ENCODE measurements around the gene EML4.

DNA sequence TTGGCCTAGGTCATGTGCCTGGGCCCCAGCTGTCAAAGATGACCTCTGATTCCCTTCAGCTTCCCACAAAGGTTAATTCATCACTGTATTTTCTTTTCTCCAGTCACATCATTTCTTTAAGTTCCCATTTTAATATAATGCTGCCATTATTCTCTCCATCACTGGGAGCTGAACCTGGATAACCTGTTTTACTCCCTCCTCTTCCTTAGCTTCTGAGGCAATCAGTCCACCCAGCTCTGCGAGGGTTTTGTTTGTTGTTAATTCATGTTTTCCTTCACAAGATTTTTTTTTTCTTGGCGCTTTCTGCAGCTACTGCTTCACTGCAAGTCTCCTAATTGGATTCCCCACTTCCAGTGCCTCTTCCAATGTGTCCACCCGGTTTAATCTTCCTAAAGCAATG, 5.1 kb upstream of the EML4 start:
- TF ChIP-seq KAT7 (CRISPR knock-in tag; IDR thresholded peaks at IDR 0.05; ENCODE audit: borderline replicate concordance) (no peak), HDAC1 (CRISPR knock-in tag; IDR thresholded peaks at IDR 0.05) (no peak), MLLT10 (CRISPR knock-in tag; IDR thresholded peaks at IDR 0.05) (no peak), ZNF577 (CRISPR knock-in tag; IDR thresholded peaks at IDR 0.05; ENCODE audit: borderline replicate concordance, low read depth) (no peak), ZFX (CRISPR knock-in tag; IDR thresholded peaks at IDR 0.05; ENCODE audit: low read depth) (no peak), TCF7L2 (IDR thresholded peaks at IDR 0.05; ENCODE audit: low read depth, low read length) (no peak)
- TF ChIP-seq, protein P1, sequence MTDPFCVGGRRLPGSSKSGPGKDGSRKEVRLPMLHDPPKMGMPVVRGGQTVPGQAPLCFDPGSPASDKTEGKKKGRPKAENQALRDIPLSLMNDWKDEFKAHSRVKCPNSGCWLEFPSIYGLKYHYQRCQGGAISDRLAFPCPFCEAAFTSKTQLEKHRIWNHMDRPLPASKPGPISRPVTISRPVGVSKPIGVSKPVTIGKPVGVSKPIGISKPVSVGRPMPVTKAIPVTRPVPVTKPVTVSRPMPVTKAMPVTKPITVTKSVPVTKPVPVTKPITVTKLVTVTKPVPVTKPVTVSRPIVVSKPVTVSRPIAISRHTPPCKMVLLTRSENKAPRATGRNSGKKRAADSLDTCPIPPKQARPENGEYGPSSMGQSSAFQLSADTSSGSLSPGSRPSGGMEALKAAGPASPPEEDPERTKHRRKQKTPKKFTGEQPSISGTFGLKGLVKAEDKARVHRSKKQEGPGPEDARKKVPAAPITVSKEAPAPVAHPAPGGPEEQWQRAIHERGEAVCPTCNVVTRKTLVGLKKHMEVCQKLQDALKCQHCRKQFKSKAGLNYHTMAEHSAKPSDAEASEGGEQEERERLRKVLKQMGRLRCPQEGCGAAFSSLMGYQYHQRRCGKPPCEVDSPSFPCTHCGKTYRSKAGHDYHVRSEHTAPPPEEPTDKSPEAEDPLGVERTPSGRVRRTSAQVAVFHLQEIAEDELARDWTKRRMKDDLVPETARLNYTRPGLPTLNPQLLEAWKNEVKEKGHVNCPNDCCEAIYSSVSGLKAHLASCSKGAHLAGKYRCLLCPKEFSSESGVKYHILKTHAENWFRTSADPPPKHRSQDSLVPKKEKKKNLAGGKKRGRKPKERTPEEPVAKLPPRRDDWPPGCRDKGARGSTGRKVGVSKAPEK (CRISPR knock-in tag; IDR thresholded peaks at IDR 0.05; ENCODE audit: borderline replicate concordance) = no peak

Data from HepG2 (cell line).